PC-3 (cell line): ENCODE results near the gene ITGB3.

Source experiments
- CTCF ChIP-seq: fragments of 300-600 bp; sonication (generic); conservative IDR thresholded peaks from 2 replicates; pipeline ENCODE4 v1.5.1; 2017; ENCODE audit warnings: antibody characterized with exemption, low read depth, mild to moderate bottlenecking, low read length
- EZH2 ChIP-seq: fragments of 300-600 bp; sonication (generic); IDR thresholded peaks from one replicate; pipeline ENCODE4 v1.6.1; 2017; ENCODE audit warnings: antibody characterized with exemption, mild to moderate bottlenecking, low read length; ENCODE audit not compliant: unreplicated experiment
- EZH2phosphoT487 ChIP-seq: fragments of 300-600 bp; sonication (generic); IDR thresholded peaks from 2 replicates; pipeline ENCODE4 v1.6.1; 2018; ENCODE audit warnings: mild to moderate bottlenecking, antibody characterized with exemption, low read length, borderline replicate concordance

GRCh38 chr17:47254403-47254943 lies 846 bp downstream of the ITGB3 start:
- TF ChIP-seq CTCF (no peak), EZH2 (no peak), EZH2phosphoT487 (no peak)
